AG04450 (cell line): ENCODE data around the gene ADAM12. TPM values are rescaled to one million over a fixed set of nuclear protein-coding genes. Genes with fewer than 3 reads are reported as not detected.

Source experiments
- CTCF ChIA-PET: fragments of 300-600, 350-600 bp; formaldehyde crosslinking; extraction: SDS; loops from one replicate; lab custom pipeline; 2022; ENCODE audit warnings: antibody characterized with exemption, inconsistent platforms; lab: Charles Lee
- POLR2A ChIA-PET: fragments of 350-600 bp; formaldehyde crosslinking; extraction: SDS; loops from one replicate; lab custom pipeline; 2021; ENCODE audit warnings: antibody characterized with exemption, inconsistent platforms; lab: Yijun Ruan, JAX
- DNase-seq: peaks from one replicate; pipeline ENCODE4 v3.0.0-alpha.2; 2011; ENCODE audit warnings: low read depth, low spot score
- H3K27ac ChIP-seq: one replicate; pipeline ENCODE4 v1.5.1; 2012; ENCODE audit warnings: low read depth, low read length, control low read depth
- H3K27me3 ChIP-seq: one replicate; pipeline ENCODE4 v1.6.0; 2012; ENCODE audit warnings: low read length; ENCODE audit not compliant: control insufficient read depth, insufficient read depth
- H3K4me3 ChIP-seq: 2 replicates; pipeline ENCODE4 v1.5.1; 2011; ENCODE audit warnings: mild to moderate bottlenecking, low read depth, low read length, control low read depth
- H3K9me3 ChIP-seq: 2 replicates; pipeline ENCODE4 v1.5.1; 2012; ENCODE audit warnings: low read length; ENCODE audit not compliant: control insufficient read depth, insufficient read depth
- CTCF ChIP-seq: IDR thresholded peaks from 2 replicates; pipeline ENCODE4 v1.5.1; 2011; ENCODE audit warnings: low read depth, low read length, control low read depth, inconsistent platforms
- polyA plus RNA-seq: library from polyadenylated mRNA; depleted of rRNA; stranded (reverse); fragments of >200 nt; gene quantifications from 2 replicates; pipeline ENCODE4 v1.2.3, GENCODE V29; 2011

Gene ADAM12
- polyA plus RNA-seq, 1 experiment: 8.0 TPM

- Histone ChIP-seq H3K4me3 (no peak overlapping the region), H3K27ac (no peak overlapping the region), H3K27me3 (no peaks in the 10 kb centered on the region), H3K9me3 (no peaks in the 10 kb centered on the region; the same call in 1 of the 2 replicates)
- DNase-seq: no peak
- ChIA-PET POLR2A (no interaction called here), CTCF (no interaction called here)
- TF ChIP-seq CTCF: no peak
Measured at GRCh38 chr10:126224967-126225671, 163.2 kb downstream of the ADAM12 start.

GRCh38 chr10:126223512-126224067 is 164.7 kb downstream of the ADAM12 start:
- no peak overlapping the region for H3K27ac ChIP-seq
- ChIA-PET CTCF (interaction anchor here (1.1 to 1.2 kb wide), 2 partner anchors 63 to 112 kb away, joined by 3 to 5 read pairs; no protein-coding TSS in a partner anchor), POLR2A (no interaction called here)
- H3K27me3 ChIP-seq: no peaks in the 10 kb centered on the region
- no peaks in the 10 kb centered on the region; the same call in 1 of the 2 replicates for H3K9me3 ChIP-seq
- TF ChIP-seq CTCF: no peak
- H3K4me3 ChIP-seq: no peak overlapping the region
- DNase-seq: no peak

DNA sequence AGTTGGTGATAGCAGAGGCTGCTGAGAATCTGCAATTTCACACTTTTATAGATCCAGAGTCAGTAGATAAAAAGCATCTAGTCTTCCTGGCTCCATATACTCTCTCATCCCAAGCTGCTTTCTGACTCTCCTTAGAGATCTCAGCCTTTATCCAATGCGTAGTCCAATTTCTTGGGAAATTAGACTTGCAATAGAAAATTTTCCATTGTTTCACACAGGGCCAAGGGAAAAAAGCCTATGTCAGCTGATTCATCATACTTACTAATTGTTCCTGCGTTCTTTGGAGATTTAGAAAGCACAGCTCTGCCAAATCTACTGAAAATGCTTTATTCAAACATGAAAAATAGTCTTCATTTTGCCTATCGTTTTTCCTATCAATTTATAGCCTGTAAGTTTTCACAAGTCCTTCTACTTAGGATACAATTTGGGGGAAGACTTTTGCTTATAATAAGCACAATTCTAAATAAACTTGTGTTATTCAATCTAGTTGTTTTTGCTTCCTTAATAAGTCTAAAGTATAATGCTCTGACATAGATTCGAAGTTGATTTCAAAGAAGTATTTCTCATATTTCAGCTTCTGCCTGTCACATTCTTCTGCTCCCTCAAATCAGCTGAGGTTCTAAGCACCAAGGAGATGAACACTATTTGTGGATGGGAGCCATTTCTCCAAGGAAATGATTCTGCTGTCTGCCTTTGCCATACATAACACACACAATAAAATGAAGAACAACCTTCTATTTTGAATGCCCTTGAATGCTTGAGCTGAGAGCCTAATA is 165.4 kb downstream of the ADAM12 start:
- no peak overlapping the region for H3K4me3 ChIP-seq
- H3K9me3 ChIP-seq: no peaks in the 10 kb centered on the region; the same call in 1 of the 2 replicates
- no peak overlapping the region for H3K27ac ChIP-seq
- H3K27me3 ChIP-seq: no peaks in the 10 kb centered on the region
- no peak for DNase-seq
- ChIA-PET POLR2A (no interaction called here), CTCF (interaction anchor here (1.1 to 1.2 kb wide), 2 partner anchors 63 to 112 kb away, joined by 3 to 5 read pairs; no protein-coding TSS in a partner anchor)
- TF ChIP-seq CTCF: no peak

- no peaks in the 10 kb centered on the region; the same call in 1 of the 2 replicates for H3K9me3 ChIP-seq
Measured at GRCh38 chr10:126221874-126222273, 166.4 kb downstream of the ADAM12 start.

More at GRCh38 chr10:126221874-126222273, 166.4 kb downstream of the ADAM12 start:
- Histone ChIP-seq H3K27me3 (no peaks in the 10 kb centered on the region), H3K27ac (no peak overlapping the region), H3K4me3 (no peak overlapping the region)
- DNase-seq: no peak
- POLR2A ChIA-PET: no interaction called here
- TF ChIP-seq CTCF: no peak
- CTCF ChIA-PET: no interaction called here
